GM19372 (cell line): ENCODE measurements around the gene NR3C2.

Source experiments
- ATAC-seq: cut with Tn5 transposase; IDR thresholded peaks from one replicate; pipeline ENCODE4 v1.9.1; 2021; ENCODE audit warnings: mild to moderate bottlenecking, low read depth, moderate library complexity; ENCODE audit not compliant: unreplicated experiment

NR3C2 gene

GRCh38 chr4:148373093-148373492, 69.1 kb downstream of the NR3C2 start:
- no peak for ATAC-seq

GRCh38 chr4:148369919-148370318, 72.3 kb downstream of the NR3C2 start:
- no peak for ATAC-seq

GRCh38 chr4:148367756-148368155, 74.5 kb downstream of the NR3C2 start:
- ATAC-seq, result no peak

GRCh38 chr4:148366251-148366650, 76.0 kb downstream of the NR3C2 start:
- no peak for ATAC-seq

GRCh38 chr4:148364525-148364924, 77.7 kb downstream of the NR3C2 start:
- no peak for ATAC-seq

GRCh38 chr4:148359769-148360168, 82.4 kb downstream of the NR3C2 start:
- ATAC-seq, result no peak

GRCh38 chr4:148355442-148356123, 86.6 kb downstream of the NR3C2 start:
- no peak for ATAC-seq

GRCh38 chr4:148354186-148354585, 88.0 kb downstream of the NR3C2 start:
- ATAC-seq, result no peak

GRCh38 chr4:148353571-148353970, 88.6 kb downstream of the NR3C2 start:
- no peak for ATAC-seq

GRCh38 chr4:148349153-148349552, 93.1 kb downstream of the NR3C2 start:
- ATAC-seq, result no peak

- no peak for ATAC-seq
These were observed 95.6 kb downstream of the NR3C2 start for GRCh38 chr4:148346657-148347056.

GRCh38 chr4:148345509-148345908, 96.7 kb downstream of the NR3C2 start:
- ATAC-seq, result no peak

GRCh38 chr4:148344941-148345340, 97.3 kb downstream of the NR3C2 start:
- no peak for ATAC-seq

GRCh38 chr4:148344352-148344751, 97.9 kb downstream of the NR3C2 start:
- ATAC-seq, result no peak

- no peak for ATAC-seq
These were observed 100.0 kb downstream of the NR3C2 start for GRCh38 chr4:148341980-148342800.

GRCh38 chr4:148335133-148335532, 107.1 kb downstream of the NR3C2 start:
- ATAC-seq, result no peak

GRCh38 chr4:148333265-148333664, 108.9 kb downstream of the NR3C2 start:
- ATAC-seq, result no peak

- no peak for ATAC-seq
These were observed 109.7 kb downstream of the NR3C2 start for GRCh38 chr4:148332486-148332885.

GRCh38 chr4:148330724-148331123, 111.5 kb downstream of the NR3C2 start:
- ATAC-seq, result no peak

- ATAC-seq, result no peak
These were observed 112.1 kb downstream of the NR3C2 start for GRCh38 chr4:148330161-148330560.

- no peak for ATAC-seq
These were observed 112.5 kb downstream of the NR3C2 start for GRCh38 chr4:148329751-148330150.

- no peak for ATAC-seq
These were observed 114.5 kb downstream of the NR3C2 start for GRCh38 chr4:148327683-148328082.
